ENCODE results near the gene ZNF768. TPM values are rescaled to one million over a fixed set of nuclear protein-coding genes. Genes with fewer than 3 reads are reported as not detected.

ZNF768 gene
- total RNA-seq, 4 donors from 2014 or later, result 27.4 to 44.9 (median 32.3) TPM

GRCh38 chr16:30535777-30536190 is 9.4 kb upstream of the ZNF768 start:
- WGBS, 2 donors, result 28 to 30% methylated on average over 12 of the region's 12 CpGs
- peak; percentile 75 to 78 for DNase-seq
- Histone ChIP-seq H3K27me3 (no peaks in the 10 kb centered on the region), H3K36me3 (peaks cover 8 to 17% of the 10 kb centered on the region in 2 donors), H3K27ac (peak overlapping the region; percentile 36 to 92 (median 82)), H3K4me3 (replicated peaks in 1 of 3) (peak overlapping the region in 2 of 3 donors; percentile 59 to 73), H3K9me3 (no peaks in the 10 kb centered on the region), H3K4me1 (peaks cover 16 to 17% of the 10 kb centered on the region in 2 donors)
- intact Hi-C loops (cut with DNase I), result loop anchor here (5.0 to 10.0 kb wide), 2 partner anchors 37 to 99 kb away; partner anchors contain the start of gene ZNF688
- TF ChIP-seq CTCF (IDR thresholded peaks at IDR 0.05), result peak in 5 of 6 experiments; percentile 27 to 71 (median 52)
- no peak for TF ChIP-seq POLR2A (IDR thresholded peaks at IDR 0.05)

GRCh38 chr16:30535106-30535776 is 8.9 kb upstream of the ZNF768 start:
- peaks cover 16 to 17% of the 10 kb centered on the region in 2 donors for H3K4me1 ChIP-seq
- TF ChIP-seq CTCF (IDR thresholded peaks at IDR 0.05), result no peak
- TF ChIP-seq POLR2A (IDR thresholded peaks at IDR 0.05), result no peak
- H3K36me3 ChIP-seq, result peaks cover 8 to 17% of the 10 kb centered on the region in 2 donors
- H3K4me3 ChIP-seq (replicated peaks in 1 of 3), result peak overlapping the region in 2 of 3 donors; percentile 59 to 73
- intact Hi-C loops (cut with DNase I), result loop anchor here (5.0 to 10.0 kb wide), 2 partner anchors 37 to 100 kb away; partner anchors contain the start of gene ZNF688
- 4% methylated on average over 18 of the region's 18 CpGs for WGBS, 2 donors
- H3K27me3 ChIP-seq, result no peaks in the 10 kb centered on the region
- DNase-seq, result no peak
- H3K9me3 ChIP-seq, result no peaks in the 10 kb centered on the region
- H3K27ac ChIP-seq, result peak overlapping the region; percentile 77 to 92 (median 82)

- peak within 1 kb of the TSS; percentile 59 to 81 (median 73) for H3K4me3 ChIP-seq (replicated peaks in 1 of 3)
- H3K36me3 ChIP-seq, result peaks cover 8 to 17% of the 10 kb centered on the region in 2 donors
- H3K9me3 ChIP-seq, result no peaks in the 10 kb centered on the region
- DNase-seq, result peak; percentile 95
- peak within 1 kb of the TSS; percentile 77 to 92 (median 82) for H3K27ac ChIP-seq
- intact Hi-C loops (cut with DNase I), result loop anchor here (5.0 to 10.0 kb wide), 2 partner anchors 38 to 100 kb away; partner anchors contain the start of gene ZNF688
- no peak for TF ChIP-seq CTCF (IDR thresholded peaks at IDR 0.05)
- peak; percentile 32 to 78 for TF ChIP-seq POLR2A (IDR thresholded peaks at IDR 0.05)
- 0% methylated on average over 13 to 36 of the region's 70 CpGs for WGBS, 2 donors
- H3K27me3 ChIP-seq, result no peaks in the 10 kb centered on the region
- peaks cover 16 to 17% of the 10 kb centered on the region in 2 donors for H3K4me1 ChIP-seq
Observed at GRCh38 chr16:30534368-30535105, 8.2 kb upstream of the ZNF768 start, which contains the start of gene ZNF747. ZNF747 (minus strand) TSS chr16:30534858; CDS start chr16:30534679, 179 bp downstream.

GRCh38 chr16:30533748-30534367 is 7.5 kb upstream of the ZNF768 start:
- Histone ChIP-seq H3K36me3 (peaks cover 8 to 17% of the 10 kb centered on the region in 2 donors), H3K4me1 (peaks cover 16 to 17% of the 10 kb centered on the region in 2 donors), H3K27me3 (no peaks in the 10 kb centered on the region), H3K4me3 (replicated peaks in 1 of 3) (peak overlapping the region; percentile 59 to 81 (median 73)), H3K27ac (peak overlapping the region; percentile 77 to 92 (median 82)), H3K9me3 (no peaks in the 10 kb centered on the region)
- 29 to 31% methylated on average over 15 to 16 of the region's 29 CpGs for WGBS, 2 donors
- TF ChIP-seq CTCF (IDR thresholded peaks at IDR 0.05) (no peak), POLR2A (IDR thresholded peaks at IDR 0.05) (no peak)
- peak in 1 of 2 donors; percentile 8 for DNase-seq
- intact Hi-C loops (cut with DNase I), result loop anchor here (10.0 kb wide), 1 partner anchor 101 kb away; no protein-coding TSS in a partner anchor

Measured in thyroid gland (tissue), 4 donors.